MV-4-11 (cell line): Measurements from ENCODE around the gene GALNTL6.
A peak's percentile ranks its signal among the peaks of the same experiment; 100 is the strongest.

Source experiments
- DNase-seq: peaks from one replicate; lab custom pipeline; 2025; lab: John Stamatoyannopoulos, UW

Gene GALNTL6

GRCh38 chr4:172007889-172008288 is 194.7 kb downstream of the GALNTL6 start:
- DNase-seq: no peak

- no peak for DNase-seq
Observed at GRCh38 chr4:172009446-172010230, 196.4 kb downstream of the GALNTL6 start.

- peak; percentile 34 for DNase-seq
Observed at GRCh38 chr4:172011196-172011595, 198.0 kb downstream of the GALNTL6 start.

GRCh38 chr4:172018358-172018757 is 205.2 kb downstream of the GALNTL6 start:
- no peak for DNase-seq

GRCh38 chr4:172035562-172035961 is 222.4 kb downstream of the GALNTL6 start:
- DNase-seq: no peak

- no peak for DNase-seq
Observed at GRCh38 chr4:172040766-172041165, 227.6 kb downstream of the GALNTL6 start.

- DNase-seq: no peak
Observed at GRCh38 chr4:172042714-172043114, 229.5 kb downstream of the GALNTL6 start.

GRCh38 chr4:172045981-172046380 is 232.8 kb downstream of the GALNTL6 start:
- DNase-seq: no peak

GRCh38 chr4:172048666-172049065 is 235.5 kb downstream of the GALNTL6 start:
- no peak for DNase-seq

- no peak for DNase-seq
Observed at GRCh38 chr4:172050911-172051310, 237.7 kb downstream of the GALNTL6 start.

GRCh38 chr4:172055046-172055445 is 241.8 kb downstream of the GALNTL6 start:
- DNase-seq: no peak

- DNase-seq: no peak
Observed at GRCh38 chr4:172055498-172055897, 242.3 kb downstream of the GALNTL6 start.

GRCh38 chr4:172061204-172061603 is 248.0 kb downstream of the GALNTL6 start:
- DNase-seq: no peak

- no peak for DNase-seq
Observed at GRCh38 chr4:172068506-172068905, 255.3 kb downstream of the GALNTL6 start.

GRCh38 chr4:172073590-172073989 is 260.4 kb downstream of the GALNTL6 start:
- no peak for DNase-seq

- DNase-seq: no peak
Observed at GRCh38 chr4:172083272-172083671, 270.1 kb downstream of the GALNTL6 start.

GRCh38 chr4:172088556-172088955 is 275.4 kb downstream of the GALNTL6 start:
- DNase-seq: no peak

GRCh38 chr4:172095161-172095560 is 282.0 kb downstream of the GALNTL6 start:
- DNase-seq: no peak

- DNase-seq: no peak
Observed at GRCh38 chr4:172096786-172097185, 283.6 kb downstream of the GALNTL6 start.

GRCh38 chr4:172099376-172099775 is 286.2 kb downstream of the GALNTL6 start:
- no peak for DNase-seq

GRCh38 chr4:172103456-172103855 is 290.3 kb downstream of the GALNTL6 start:
- DNase-seq: no peak

GRCh38 chr4:172104539-172104938 is 291.3 kb downstream of the GALNTL6 start:
- no peak for DNase-seq

- no peak for DNase-seq
Observed at GRCh38 chr4:172105918-172106317, 292.7 kb downstream of the GALNTL6 start.

- DNase-seq: no peak
Observed at GRCh38 chr4:172109466-172109865, 296.3 kb downstream of the GALNTL6 start.
